GM20000 (cell line): ENCODE measurements around the gene HIVEP3.

Experiments used
- DNase-seq: peaks from one replicate; pipeline ENCODE4 v3.0.0; 2012; ENCODE audit warnings: low spot score
- CTCF ChIP-seq: IDR thresholded peaks from 2 replicates; pipeline ENCODE4 v1.5.1; 2012; ENCODE audit warnings: mild to moderate bottlenecking, control low read depth; ENCODE audit errors: extremely low read depth, missing control alignments

Gene HIVEP3

GRCh38 chr1:41631154-41631553 is 287.6 kb downstream of the HIVEP3 start:
- DNase-seq, result no peak
- no peak for TF ChIP-seq CTCF

- DNase-seq, result no peak
These were observed 289.2 kb downstream of the HIVEP3 start for GRCh38 chr1:41629571-41629970.

GRCh38 chr1:41629141-41629540 is 289.6 kb downstream of the HIVEP3 start:
- DNase-seq, result no peak
- TF ChIP-seq CTCF, result no peak

More at GRCh38 chr1:41629571-41629970, 289.2 kb downstream of the HIVEP3 start:
- TF ChIP-seq CTCF, result no peak

GRCh38 chr1:41627491-41628280 is 291.0 kb downstream of the HIVEP3 start:
- TF ChIP-seq CTCF, result no peak
- DNase-seq, result no peak

- TF ChIP-seq CTCF, result no peak
- no peak for DNase-seq
These were observed 291.9 kb downstream of the HIVEP3 start for GRCh38 chr1:41626616-41627375.

GRCh38 chr1:41626146-41626545 is 292.6 kb downstream of the HIVEP3 start:
- TF ChIP-seq CTCF, result no peak
- no peak for DNase-seq

- TF ChIP-seq CTCF, result no peak
- DNase-seq, result no peak
These were observed 295.0 kb downstream of the HIVEP3 start for GRCh38 chr1:41623736-41624135.
